IMR-90 (cell line): ENCODE data around the gene B4GALT1. TPM values are rescaled to one million over a fixed set of nuclear protein-coding genes. Genes with fewer than 3 reads are reported as not detected.

Experiments
- ATAC-seq: fragments of 200-7000 bp; cut with Tn5 transposase; 2 replicates; pipeline ENCODE4 v1.9.1; 2020; ENCODE audit warnings: low read depth, mild to moderate bottlenecking, moderate library complexity
- BruUV-seq: library from RNA; stranded (reverse); fragments of 400-500 nt; replicated peaks from 2 replicates; lab custom pipeline; 2021; lab: Mats Ljungman, UMichigan
- CTCF ChIA-PET: fragments of 300-600 bp; formaldehyde crosslinking; extraction: SDS; loops from one replicate; lab custom pipeline; 2021; ENCODE audit warnings: antibody characterized with exemption; lab: Yijun Ruan, JAX
- POLR2A ChIA-PET: fragments of 300-600 bp; sonication (Branson Sonifier 250); formaldehyde crosslinking; loops from one replicate; lab custom pipeline; 2022; ENCODE audit warnings: antibody characterized with exemption; ENCODE audit not compliant: unreplicated experiment; lab: Charles Lee
- DNase-seq: peaks from one replicate; pipeline ENCODE4 v3.0.0; 2013
- H2AFZ ChIP-seq: replicated peaks from 2 replicates; pipeline ENCODE3; 2013; ENCODE audit warnings: low read length, mild to moderate bottlenecking; ENCODE audit not compliant: poor library complexity
- H2AK5ac ChIP-seq: 2 replicates; pipeline ENCODE4 v1.6.1; 2013; ENCODE audit warnings: low read depth, low read length, inconsistent platforms
- H2AK9ac ChIP-seq: replicated peaks from 2 replicates; pipeline ENCODE3; 2013; ENCODE audit warnings: mild to moderate bottlenecking, low read depth, low read length, moderate library complexity; ENCODE audit not compliant: poor library complexity
- H2BK120ac ChIP-seq: 2 replicates; pipeline ENCODE4 v1.6.1; 2013; ENCODE audit warnings: low read depth, low read length, inconsistent platforms
- H2BK15ac ChIP-seq: 3 replicates; pipeline ENCODE4 v1.6.1; 2013; ENCODE audit warnings: low read depth, low read length, inconsistent platforms
- H2BK20ac ChIP-seq: 2 replicates; pipeline ENCODE4 v1.6.1; 2013; ENCODE audit warnings: low read depth, mild to moderate bottlenecking, inconsistent platforms, low read length, moderate library complexity
- H2BK5ac ChIP-seq: 2 replicates; pipeline ENCODE4 v1.6.1; 2013; ENCODE audit warnings: mild to moderate bottlenecking, low read depth, low read length, inconsistent platforms; ENCODE audit not compliant: poor library complexity, severe bottlenecking
- H3K14ac ChIP-seq: replicated peaks from 2 replicates; pipeline ENCODE4 v1.6.1; 2013; ENCODE audit warnings: low read depth, low read length, inconsistent platforms
- H3K18ac ChIP-seq: 2 replicates; pipeline ENCODE4 v1.6.1; 2013; ENCODE audit warnings: low read depth, low read length, control low read depth
- H3K23ac ChIP-seq: 2 replicates; pipeline ENCODE4 v1.6.1; 2013; ENCODE audit warnings: low read depth, low read length, inconsistent platforms
- H3K27ac ChIP-seq: 2 replicates; pipeline ENCODE4 v1.5.1; 2013; ENCODE audit warnings: mild to moderate bottlenecking, control low read depth, low read length; ENCODE audit not compliant: insufficient read depth
- H3K27me3 ChIP-seq: 2 replicates; pipeline ENCODE4 v1.6.1; 2013; ENCODE audit warnings: low read length; ENCODE audit not compliant: control insufficient read depth, insufficient read depth
- H3K36me3 ChIP-seq: 2 replicates; pipeline ENCODE4 v1.6.1; 2013; ENCODE audit warnings: low read length, mixed read lengths; ENCODE audit not compliant: control insufficient read depth, insufficient read depth
- H3K4ac ChIP-seq: 2 replicates; pipeline ENCODE4 v1.6.1; 2013; ENCODE audit warnings: low read depth, low read length, inconsistent platforms
- H3K4me1 ChIP-seq: 2 replicates; pipeline ENCODE4 v1.6.1; 2013; ENCODE audit warnings: low read length, mixed read lengths; ENCODE audit not compliant: control insufficient read depth, insufficient read depth
- H3K4me2 ChIP-seq: 2 replicates; pipeline ENCODE4 v1.6.1; 2013; ENCODE audit warnings: low read depth, mild to moderate bottlenecking, control low read depth, low read length, moderate library complexity
- H3K4me3 ChIP-seq: 2 replicates; pipeline ENCODE4 v1.5.1; 2013; ENCODE audit warnings: low read depth, mild to moderate bottlenecking, control low read depth, low read length, moderate library complexity; ENCODE audit not compliant: insufficient read depth
- H3K56ac ChIP-seq: 2 replicates; pipeline ENCODE4 v1.6.1; 2013; ENCODE audit warnings: low read length, inconsistent platforms; ENCODE audit not compliant: insufficient read depth; ENCODE audit errors: extremely low read depth
- H3K79me1 ChIP-seq, 2 experiments: 2 replicates each; pipeline ENCODE4 v1.6.1; 2013; ENCODE audit warnings: low read length in 2 of 2, inconsistent platforms in 1 of 2, low read depth in 1 of 2
- H3K9ac ChIP-seq: 2 replicates; pipeline ENCODE4 v1.6.1; 2013; ENCODE audit warnings: low read depth, low read length, control low read depth
- H3K9me1 ChIP-seq: 2 replicates; pipeline ENCODE4 v1.6.1; 2013; ENCODE audit warnings: low read length, inconsistent platforms; ENCODE audit not compliant: insufficient read depth
- H3K9me3 ChIP-seq: 2 replicates; pipeline ENCODE4 v1.6.1; 2013; ENCODE audit warnings: low read length; ENCODE audit not compliant: control insufficient read depth, insufficient read depth
- H4K20me1 ChIP-seq: 2 replicates; pipeline ENCODE4 v1.6.1; 2013; ENCODE audit warnings: low read length, inconsistent platforms; ENCODE audit not compliant: insufficient read depth
- H4K5ac ChIP-seq: 2 replicates; pipeline ENCODE4 v1.6.1; 2013; ENCODE audit warnings: mild to moderate bottlenecking, low read depth, low read length, control low read depth
- H4K8ac ChIP-seq, 2 experiments: 2 replicates each; pipeline ENCODE4 v1.6.1; 2013; ENCODE audit warnings: low read depth in 2 of 2, low read length in 2 of 2, control low read depth in 1 of 2, inconsistent platforms in 1 of 2
- H4K91ac ChIP-seq: 2 replicates; pipeline ENCODE4 v1.6.1; 2013; ENCODE audit warnings: low read depth, low read length, inconsistent platforms; ENCODE audit not compliant: insufficient read depth
- CEBPB ChIP-seq: IDR thresholded peaks from 2 replicates; pipeline ENCODE4 v1.6.1; 2012; ENCODE audit warnings: low read depth, low read length, improper control_type of control experiment
- MAZ ChIP-seq: IDR thresholded peaks from 2 replicates; pipeline ENCODE4 v1.6.1; 2012; ENCODE audit warnings: low read depth, mild to moderate bottlenecking, low read length, improper control_type of control experiment, moderate library complexity, borderline replicate concordance
- WGBS, 2 experiments: methylation state at CpG; one replicate each; pipeline versions ENCODE4 v1.1.5 to v1.1.7; 2013; ENCODE audit warnings: missing lambda C conversion rate in 2 of 2; ENCODE audit not compliant: insufficient read length in 1 of 2; ENCODE audit errors: extremely low coverage in 2 of 2; 5-methylcytosine and 5-hydroxymethylcytosine counted together
- dilution Hi-C: fragments of 300-500 bp; cut with HindIII; formaldehyde crosslinking; loops from one replicate; pipeline ENCODE4 v1.14.3; 2018; ENCODE audit warnings: low sequenced_read_pairs; ENCODE audit not compliant: unreplicated experiment
- in situ Hi-C: fragments of 300-500 bp; cut with MboI; formaldehyde crosslinking; loops from 3 replicates; pipeline ENCODE4 v1.14.3; 2019; ENCODE audit warnings: low sequenced_read_pairs, inconsistent platforms, mixed read lengths
- intact Hi-C: fragments of 100-400 bp; cut with micrococcal nuclease; formaldehyde crosslinking; loops from 2 replicates; pipeline ENCODE4 v1.10.0; 2022
- polyA plus RNA-seq, 3 experiments: library from polyadenylated mRNA; depleted of rRNA; stranded (reverse); fragments of >200 nt; gene quantifications; 2 replicates each; pipeline ENCODE4 v1.2.3, GENCODE V29; 2012; ENCODE audit warnings: low replicate concordance in 1 of 3
- total RNA-seq: library from RNA; depleted of rRNA; stranded (reverse); fragments of >200 nt; gene quantifications from 2 replicates; pipeline ENCODE4 v1.2.3, GENCODE V29; 2012

Gene B4GALT1
- total and polyA plus RNA-seq, 2 of the 4 experiments (the other 2 are of a cell fraction): 8.8 to 37.8 TPM

- H3K27ac ChIP-seq: no peak overlapping the region
- no peak overlapping the region for H3K23ac ChIP-seq
- no peak overlapping the region for H3K4me3 ChIP-seq
- H3K27me3 ChIP-seq: peaks cover 24% of the 10 kb centered on the region
- BruUV-seq: no TSS peak
- peak; percentile 94 for ATAC-seq
- no peak overlapping the region; the same call in 1 of the 2 replicates for H3K18ac ChIP-seq
- ChIA-PET CTCF (interaction anchor here (1.1 kb wide), 1 partner anchor 40 kb away, joined by 3 read pairs; no protein-coding TSS in a partner anchor), POLR2A (no interaction called here)
- H2BK20ac ChIP-seq: no peak overlapping the region
- dilution Hi-C loops: no loop called here
- H3K9ac ChIP-seq: no peak overlapping the region; the same call in 1 of the 2 replicates
- H3K9me3 ChIP-seq: no peaks in the 10 kb centered on the region
- H3K4me2 ChIP-seq: peak overlapping the region; percentile 73
- peaks cover 6% of the 10 kb centered on the region for H3K4me1 ChIP-seq
- no peaks in the 10 kb centered on the region for H4K20me1 ChIP-seq
- H3K56ac ChIP-seq: no peak overlapping the region
- peak; percentile 38 for DNase-seq
- WGBS, 2 experiments: no CpG with 5 or more reads among the region's 3 CpGs
- peak overlapping the region; percentile 39; the same call in 1 of the 2 replicates for H4K91ac ChIP-seq
- H3K79me1 ChIP-seq: no peaks in the 10 kb centered on the region
- H3K14ac ChIP-seq: 0 out of 2 replicates have a peak overlapping the region, but pooled peaks have one; percentile 31
- peak overlapping the region; percentile 3 for H2AFZ ChIP-seq
- in situ Hi-C loops: no loop called here
- H2BK5ac ChIP-seq: no peak overlapping the region
- no peak overlapping the region for H2BK120ac ChIP-seq
- intact Hi-C loops: no loop called here
- peak overlapping the region; percentile 36; the same call in 1 of the 2 replicates for H4K5ac ChIP-seq
- H3K9me1 ChIP-seq: no peaks in the 10 kb centered on the region
- no peak overlapping the region for H2AK5ac ChIP-seq
- TF ChIP-seq CEBPB: peak; percentile 56
- no peak for TF ChIP-seq MAZ
- H3K36me3 ChIP-seq: no peaks in the 10 kb centered on the region
- H2BK15ac ChIP-seq: no peak overlapping the region
- no peak overlapping the region for H3K4ac ChIP-seq
- H4K8ac ChIP-seq: peak overlapping the region in 1 of 2 experiments; percentile 24; a peak in 1 of 4 replicates
- H2AK9ac ChIP-seq: peak overlapping the region; percentile 79
These were observed 44.7 kb upstream of the B4GALT1 start for GRCh38 chr9:33211695-33212393.
